ENCODE measurements around the gene AQP12B.

GRCh38 chr2:240645346-240645745 lies 37.3 kb downstream of the AQP12B start:
- TF ChIP-seq CTCF (IDR thresholded peaks at IDR 0.05) (no peak), ZFX (IDR thresholded peaks at IDR 0.05; ENCODE audit: borderline replicate concordance) (no peak)
